Adipose tissue (tissue), 3 donors: Measurements from ENCODE around the gene TMEM17. TPM values are rescaled to one million over a fixed set of nuclear protein-coding genes. Genes with fewer than 3 reads are reported as not detected.

Source experiments
- H3K27ac ChIP-seq: one replicate; pipeline ENCODE4 v1.5.1; 2013; ENCODE audit warnings: low read depth, low read length
- WGBS, 3 donors: extraction: QIAGEN DNeasy Blood & Tissue Kit; methylation state at CpG; one replicate each; pipeline ENCODE4 v1.1.7; 2013; 5-methylcytosine and 5-hydroxymethylcytosine counted together
- polyA plus RNA-seq, 3 donors: library from polyadenylated mRNA; stranded (reverse); fragments of 200-250 nt; gene quantifications; one replicate each; pipeline ENCODE4 v1.2.3, GENCODE V29; 2013
- donor health status: healthy with polysubstance abuse.
- donor health status: Bipolar disorder and iron deficiency.
- donor health status: healthy.

TMEM17 gene
- polyA plus RNA-seq, 3 donors: 1.4 to 2.2 (median 1.9) TPM

GRCh38 chr2:62479917-62480316 is 26.1 kb downstream of the TMEM17 start:
- no peak overlapping the region for H3K27ac ChIP-seq
- 63 to 87% (median 68%) methylated on average over 3 of the region's 3 CpGs for WGBS, 3 donors

- WGBS, 3 donors: 3 to 35% (median 15%) methylated on average over 3 of the region's 3 CpGs
- H3K27ac ChIP-seq: no peak overlapping the region
Measured at GRCh38 chr2:62478093-62478580, 27.9 kb downstream of the TMEM17 start.

GRCh38 chr2:62477573-62477972 is 28.4 kb downstream of the TMEM17 start:
- WGBS, 3 donors: 70 to 93% (median 77%) methylated on average over 4 of the region's 4 CpGs
- H3K27ac ChIP-seq: no peak overlapping the region

GRCh38 chr2:62475172-62476011 is 30.6 kb downstream of the TMEM17 start:
- WGBS, 3 donors: 36 to 63% (median 46%) methylated on average over 21 of the region's 21 CpGs

GRCh38 chr2:62474176-62474575 is 31.8 kb downstream of the TMEM17 start:
- H3K27ac ChIP-seq: no peak overlapping the region
- 90 to 95% (median 91%) methylated on average over 4 of the region's 4 CpGs for WGBS, 3 donors

More at GRCh38 chr2:62475172-62476011, 30.6 kb downstream of the TMEM17 start:
- H3K27ac ChIP-seq: no peak overlapping the region

- H3K27ac ChIP-seq: no peak overlapping the region
- 75 to 96% (median 84%) methylated on average over 1 of the region's 1 CpG for WGBS, 3 donors
Measured at GRCh38 chr2:62473246-62473827, 32.7 kb downstream of the TMEM17 start.

GRCh38 chr2:62472312-62472711 is 33.7 kb downstream of the TMEM17 start:
- WGBS, 3 donors: 44 to 66% (median 58%) methylated on average over 2 of the region's 2 CpGs
- no peak overlapping the region for H3K27ac ChIP-seq

GRCh38 chr2:62471816-62472215 is 34.2 kb downstream of the TMEM17 start:
- WGBS, 3 donors: 55 to 68% (median 63%) methylated on average over 7 of the region's 7 CpGs
- H3K27ac ChIP-seq: no peak overlapping the region

- 72 to 85% (median 79%) methylated on average over 2 of the region's 2 CpGs for WGBS, 3 donors
- no peak overlapping the region for H3K27ac ChIP-seq
Measured at GRCh38 chr2:62471404-62471803, 34.6 kb downstream of the TMEM17 start.

GRCh38 chr2:62469548-62469947 is 36.4 kb downstream of the TMEM17 start:
- no peak overlapping the region for H3K27ac ChIP-seq
- 90 to 97% (median 93%) methylated on average over 2 of the region's 2 CpGs for WGBS, 3 donors

GRCh38 chr2:62469114-62469513 is 36.9 kb downstream of the TMEM17 start:
- WGBS, 3 donors: 28 to 79% (median 60%) methylated on average over 1 of the region's 1 CpG
- no peak overlapping the region for H3K27ac ChIP-seq

GRCh38 chr2:62467475-62468321 is 38.3 kb downstream of the TMEM17 start:
- no peak overlapping the region for H3K27ac ChIP-seq
- 60 to 70% (median 67%) methylated on average over 8 of the region's 8 CpGs for WGBS, 3 donors

GRCh38 chr2:62467100-62467474 is 38.9 kb downstream of the TMEM17 start:
- WGBS, 3 donors: 68 to 76% (median 68%) methylated on average over 6 of the region's 6 CpGs
- H3K27ac ChIP-seq: no peak overlapping the region

GRCh38 chr2:62466503-62466854 is 39.5 kb downstream of the TMEM17 start:
- no peak overlapping the region for H3K27ac ChIP-seq
- WGBS, 3 donors: 96 to 100% (median 97%) methylated on average over 2 of the region's 2 CpGs

- WGBS, 3 donors: 47 to 72% (median 48%) methylated on average over 8 of the region's 8 CpGs
- no peak overlapping the region for H3K27ac ChIP-seq
Measured at GRCh38 chr2:62465741-62466502, 40.1 kb downstream of the TMEM17 start.

- no peak overlapping the region for H3K27ac ChIP-seq
- 82 to 92% (median 84%) methylated on average over 4 of the region's 4 CpGs for WGBS, 3 donors
Measured at GRCh38 chr2:62465039-62465740, 40.8 kb downstream of the TMEM17 start.

- no peak overlapping the region for H3K27ac ChIP-seq
- 78 to 91% (median 82%) methylated on average over 14 of the region's 14 CpGs for WGBS, 3 donors
Measured at GRCh38 chr2:62464221-62465007, 41.6 kb downstream of the TMEM17 start.
